ENCODE measurements around the gene RAD9A. TPM values are rescaled to one million over a fixed set of nuclear protein-coding genes. Genes with fewer than 3 reads are reported as not detected.

The RAD9A gene
- 7.6 and 10.3 TPM in 2 replicates for total RNA-seq

- H3K4me1 ChIP-seq (ENCODE audit: insufficient read depth, low read length) = peaks cover 13% of the 10 kb centered on the region
- peak within 1 kb of the TSS; percentile 87 for H3K4me3 ChIP-seq (ENCODE audit: insufficient read depth, low read length)
- no peak for TF ChIP-seq CTCF (IDR thresholded peaks at IDR 0.05; ENCODE audit: extremely low read depth, low read depth, low read length)
- no peaks in the 10 kb centered on the region for H4K20me1 ChIP-seq (ENCODE audit: insufficient read depth, low read length)
- no peaks in the 10 kb centered on the region for H3K9me3 ChIP-seq (ENCODE audit: low read depth, low read length)
- peaks cover 6% of the 10 kb centered on the region for H3K36me3 ChIP-seq (ENCODE audit: insufficient read depth, low read length)
- H2AFZ ChIP-seq (ENCODE audit: low read length) = peak within 1 kb of the TSS; percentile 90
- peaks cover 24% of the 10 kb centered on the region for H3K79me2 ChIP-seq (ENCODE audit: insufficient read depth, low read length)
- peak; percentile 100 for DNase-seq (ENCODE audit: insufficient read length, low spot score, missing footprints)
- H3K27me3 ChIP-seq (ENCODE audit: insufficient read depth, low read length) = no peaks in the 10 kb centered on the region
- peak within 1 kb of the TSS; percentile 99 for H3K4me2 ChIP-seq (ENCODE audit: insufficient read depth, low read length)
- peak within 1 kb of the TSS; percentile 83 for H3K27ac ChIP-seq (ENCODE audit: low read depth, low read length)
These were observed at the start of gene RAD9A for GRCh38 chr11:67391304-67392182. Gene RAD9A, plus strand, starts transcription at chr11:67391986. Its CDS starts 59 bp downstream, at chr11:67392045.

- Histone ChIP-seq H3K4me1 (ENCODE audit: insufficient read depth, low read length) (peaks cover 23% of the 10 kb centered on the region), H3K4me3 (ENCODE audit: insufficient read depth, low read length) (no peak overlapping the region), H4K20me1 (ENCODE audit: insufficient read depth, low read length) (peaks cover 3% of the 10 kb centered on the region), H3K9me3 (ENCODE audit: low read depth, low read length) (no peaks in the 10 kb centered on the region), H3K4me2 (ENCODE audit: insufficient read depth, low read length) (no peak overlapping the region), H3K27ac (ENCODE audit: low read depth, low read length) (no peak overlapping the region), H3K36me3 (ENCODE audit: insufficient read depth, low read length) (no peaks in the 10 kb centered on the region), H2AFZ (ENCODE audit: low read length) (no peak overlapping the region), H3K27me3 (ENCODE audit: insufficient read depth, low read length) (no peaks in the 10 kb centered on the region), H3K79me2 (ENCODE audit: insufficient read depth, low read length) (no peaks in the 10 kb centered on the region)
- DNase-seq (ENCODE audit: insufficient read length, low spot score, missing footprints) = no peak
- TF ChIP-seq CTCF (IDR thresholded peaks at IDR 0.05; ENCODE audit: extremely low read depth, low read depth, low read length) = no peak
These were observed 47.5 kb upstream of the RAD9A start for GRCh38 chr11:67344264-67344663.

- no peak for TF ChIP-seq CTCF (IDR thresholded peaks at IDR 0.05; ENCODE audit: extremely low read depth, low read depth, low read length)
These were observed 46.4 kb upstream of the RAD9A start for GRCh38 chr11:67345247-67345919.

More at GRCh38 chr11:67345247-67345919, 46.4 kb upstream of the RAD9A start:
- no peak for DNase-seq (ENCODE audit: insufficient read length, low spot score, missing footprints)
- no peak overlapping the region for H3K4me3 ChIP-seq (ENCODE audit: insufficient read depth, low read length)
- H3K79me2 ChIP-seq (ENCODE audit: insufficient read depth, low read length) = no peaks in the 10 kb centered on the region
- no peaks in the 10 kb centered on the region for H3K27me3 ChIP-seq (ENCODE audit: insufficient read depth, low read length)
- H3K4me1 ChIP-seq (ENCODE audit: insufficient read depth, low read length) = peaks cover 28% of the 10 kb centered on the region
- no peak overlapping the region for H3K27ac ChIP-seq (ENCODE audit: low read depth, low read length)
- no peak overlapping the region for H3K4me2 ChIP-seq (ENCODE audit: insufficient read depth, low read length)
- H2AFZ ChIP-seq (ENCODE audit: low read length) = no peak overlapping the region
- no peaks in the 10 kb centered on the region for H3K9me3 ChIP-seq (ENCODE audit: low read depth, low read length)
- peaks cover 3% of the 10 kb centered on the region for H4K20me1 ChIP-seq (ENCODE audit: insufficient read depth, low read length)
- H3K36me3 ChIP-seq (ENCODE audit: insufficient read depth, low read length) = no peaks in the 10 kb centered on the region
